IMR-90 (cell line): ENCODE data around the gene SRSF4. TPM values are rescaled to one million over a fixed set of nuclear protein-coding genes. Genes with fewer than 3 reads are reported as not detected.

Source experiments
- ATAC-seq: fragments of 200-7000 bp; cut with Tn5 transposase; 2 replicates; pipeline ENCODE4 v1.9.1; 2020; ENCODE audit warnings: low read depth, mild to moderate bottlenecking, moderate library complexity
- BruUV-seq: library from RNA; stranded (reverse); fragments of 400-500 nt; replicated peaks from 2 replicates; lab custom pipeline; 2021; lab: Mats Ljungman, UMichigan
- CTCF ChIA-PET: fragments of 300-600 bp; formaldehyde crosslinking; extraction: SDS; loops from one replicate; lab custom pipeline; 2021; ENCODE audit warnings: antibody characterized with exemption; lab: Yijun Ruan, JAX
- POLR2A ChIA-PET: fragments of 300-600 bp; sonication (Branson Sonifier 250); formaldehyde crosslinking; loops from one replicate; lab custom pipeline; 2022; ENCODE audit warnings: antibody characterized with exemption; ENCODE audit not compliant: unreplicated experiment; lab: Charles Lee
- DNase-seq: peaks from one replicate; pipeline ENCODE4 v3.0.0; 2013
- H2AFZ ChIP-seq: replicated peaks from 2 replicates; pipeline ENCODE3; 2013; ENCODE audit warnings: low read length, mild to moderate bottlenecking; ENCODE audit not compliant: poor library complexity
- H2AK5ac ChIP-seq: 2 replicates; pipeline ENCODE4 v1.6.1; 2013; ENCODE audit warnings: low read depth, low read length, inconsistent platforms
- H2AK9ac ChIP-seq: replicated peaks from 2 replicates; pipeline ENCODE3; 2013; ENCODE audit warnings: mild to moderate bottlenecking, low read depth, low read length, moderate library complexity; ENCODE audit not compliant: poor library complexity
- H2BK120ac ChIP-seq: 2 replicates; pipeline ENCODE4 v1.6.1; 2013; ENCODE audit warnings: low read depth, low read length, inconsistent platforms
- H2BK15ac ChIP-seq: 3 replicates; pipeline ENCODE4 v1.6.1; 2013; ENCODE audit warnings: low read depth, low read length, inconsistent platforms
- H2BK20ac ChIP-seq: 2 replicates; pipeline ENCODE4 v1.6.1; 2013; ENCODE audit warnings: low read depth, mild to moderate bottlenecking, inconsistent platforms, low read length, moderate library complexity
- H2BK5ac ChIP-seq: 2 replicates; pipeline ENCODE4 v1.6.1; 2013; ENCODE audit warnings: mild to moderate bottlenecking, low read depth, low read length, inconsistent platforms; ENCODE audit not compliant: poor library complexity, severe bottlenecking
- H3K14ac ChIP-seq: replicated peaks from 2 replicates; pipeline ENCODE4 v1.6.1; 2013; ENCODE audit warnings: low read depth, low read length, inconsistent platforms
- H3K18ac ChIP-seq: 2 replicates; pipeline ENCODE4 v1.6.1; 2013; ENCODE audit warnings: low read depth, low read length, control low read depth
- H3K23ac ChIP-seq: 2 replicates; pipeline ENCODE4 v1.6.1; 2013; ENCODE audit warnings: low read depth, low read length, inconsistent platforms
- H3K27ac ChIP-seq: 2 replicates; pipeline ENCODE4 v1.5.1; 2013; ENCODE audit warnings: mild to moderate bottlenecking, control low read depth, low read length; ENCODE audit not compliant: insufficient read depth
- H3K27me3 ChIP-seq: 2 replicates; pipeline ENCODE4 v1.6.1; 2013; ENCODE audit warnings: low read length; ENCODE audit not compliant: control insufficient read depth, insufficient read depth
- H3K36me3 ChIP-seq: 2 replicates; pipeline ENCODE4 v1.6.1; 2013; ENCODE audit warnings: low read length, mixed read lengths; ENCODE audit not compliant: control insufficient read depth, insufficient read depth
- H3K4ac ChIP-seq: 2 replicates; pipeline ENCODE4 v1.6.1; 2013; ENCODE audit warnings: low read depth, low read length, inconsistent platforms
- H3K4me1 ChIP-seq: 2 replicates; pipeline ENCODE4 v1.6.1; 2013; ENCODE audit warnings: low read length, mixed read lengths; ENCODE audit not compliant: control insufficient read depth, insufficient read depth
- H3K4me2 ChIP-seq: 2 replicates; pipeline ENCODE4 v1.6.1; 2013; ENCODE audit warnings: low read depth, mild to moderate bottlenecking, control low read depth, low read length, moderate library complexity
- H3K4me3 ChIP-seq: 2 replicates; pipeline ENCODE4 v1.5.1; 2013; ENCODE audit warnings: low read depth, mild to moderate bottlenecking, control low read depth, low read length, moderate library complexity; ENCODE audit not compliant: insufficient read depth
- H3K56ac ChIP-seq: 2 replicates; pipeline ENCODE4 v1.6.1; 2013; ENCODE audit warnings: low read length, inconsistent platforms; ENCODE audit not compliant: insufficient read depth; ENCODE audit errors: extremely low read depth
- H3K79me1 ChIP-seq, 2 experiments: 2 replicates each; pipeline ENCODE4 v1.6.1; 2013; ENCODE audit warnings: low read length in 2 of 2, inconsistent platforms in 1 of 2, low read depth in 1 of 2
- H3K9ac ChIP-seq: 2 replicates; pipeline ENCODE4 v1.6.1; 2013; ENCODE audit warnings: low read depth, low read length, control low read depth
- H3K9me1 ChIP-seq: 2 replicates; pipeline ENCODE4 v1.6.1; 2013; ENCODE audit warnings: low read length, inconsistent platforms; ENCODE audit not compliant: insufficient read depth
- H3K9me3 ChIP-seq: 2 replicates; pipeline ENCODE4 v1.6.1; 2013; ENCODE audit warnings: low read length; ENCODE audit not compliant: control insufficient read depth, insufficient read depth
- H4K20me1 ChIP-seq: 2 replicates; pipeline ENCODE4 v1.6.1; 2013; ENCODE audit warnings: low read length, inconsistent platforms; ENCODE audit not compliant: insufficient read depth
- H4K5ac ChIP-seq: 2 replicates; pipeline ENCODE4 v1.6.1; 2013; ENCODE audit warnings: mild to moderate bottlenecking, low read depth, low read length, control low read depth
- H4K8ac ChIP-seq, 2 experiments: 2 replicates each; pipeline ENCODE4 v1.6.1; 2013; ENCODE audit warnings: low read depth in 2 of 2, low read length in 2 of 2, control low read depth in 1 of 2, inconsistent platforms in 1 of 2
- H4K91ac ChIP-seq: 2 replicates; pipeline ENCODE4 v1.6.1; 2013; ENCODE audit warnings: low read depth, low read length, inconsistent platforms; ENCODE audit not compliant: insufficient read depth
- BHLHE40 ChIP-seq: fragments of 150-350 bp; IDR thresholded peaks from 2 replicates; pipeline ENCODE4 v1.6.1; 2016; ENCODE audit warnings: mild to moderate bottlenecking, low read depth, low read length
- CHD1 ChIP-seq: IDR thresholded peaks from 2 replicates; pipeline ENCODE4 v1.6.1; 2012; ENCODE audit warnings: low read depth, low read length, improper control_type of control experiment
- FOS ChIP-seq: fragments of 150-350 bp; IDR thresholded peaks from 2 replicates; pipeline ENCODE4 v1.6.1; 2016; ENCODE audit warnings: low read depth, low read length
- MXI1 ChIP-seq: IDR thresholded peaks from 2 replicates; pipeline ENCODE4 v1.6.1; 2012; ENCODE audit warnings: low read depth, mild to moderate bottlenecking, low read length, moderate library complexity, borderline replicate concordance
- NFE2L2 ChIP-seq: fragments of 150-350 bp; IDR thresholded peaks from 2 replicates; pipeline ENCODE4 v1.6.1; 2016; ENCODE audit warnings: low read depth, mild to moderate bottlenecking, low read length
- POLR2A ChIP-seq: IDR thresholded peaks from 2 replicates; pipeline ENCODE4 v1.6.1; 2012; ENCODE audit warnings: mild to moderate bottlenecking, low read depth, low read length
- RAD21 ChIP-seq: IDR thresholded peaks from 2 replicates; pipeline ENCODE4 v1.6.1; 2012; ENCODE audit warnings: low read length, improper control_type of control experiment
- SMC3 ChIP-seq: fragments of 150-350 bp; IDR thresholded peaks from 2 replicates; pipeline ENCODE4 v1.6.1; 2016; ENCODE audit warnings: low read depth, mild to moderate bottlenecking, antibody characterized with exemption, low read length, moderate library complexity
- WGBS, 2 experiments: methylation state at CpG; one replicate each; pipeline versions ENCODE4 v1.1.5 to v1.1.7; 2013; ENCODE audit warnings: missing lambda C conversion rate in 2 of 2; ENCODE audit not compliant: insufficient read length in 1 of 2; ENCODE audit errors: extremely low coverage in 2 of 2; 5-methylcytosine and 5-hydroxymethylcytosine counted together
- dilution Hi-C: fragments of 300-500 bp; cut with HindIII; formaldehyde crosslinking; loops from one replicate; pipeline ENCODE4 v1.14.3; 2018; ENCODE audit warnings: low sequenced_read_pairs; ENCODE audit not compliant: unreplicated experiment
- in situ Hi-C: fragments of 300-500 bp; cut with MboI; formaldehyde crosslinking; loops from 3 replicates; pipeline ENCODE4 v1.14.3; 2019; ENCODE audit warnings: low sequenced_read_pairs, inconsistent platforms, mixed read lengths
- intact Hi-C: fragments of 100-400 bp; cut with micrococcal nuclease; formaldehyde crosslinking; loops from 2 replicates; pipeline ENCODE4 v1.10.0; 2022
- polyA plus RNA-seq, 3 experiments: library from polyadenylated mRNA; depleted of rRNA; stranded (reverse); fragments of >200 nt; gene quantifications; 2 replicates each; pipeline ENCODE4 v1.2.3, GENCODE V29; 2012; ENCODE audit warnings: low replicate concordance in 1 of 3
- total RNA-seq: library from RNA; depleted of rRNA; stranded (reverse); fragments of >200 nt; gene quantifications from 2 replicates; pipeline ENCODE4 v1.2.3, GENCODE V29; 2012
- TF ChIP-seq, protein P1 (sequence below): conservative IDR thresholded peaks from 2 replicates; pipeline ENCODE4 v1.5.1; 2012; ENCODE audit warnings: mild to moderate bottlenecking, low read depth, low read length, improper control_type of control experiment
- TF ChIP-seq, protein P2 (sequence below): fragments of 150-350 bp; IDR thresholded peaks from 2 replicates; pipeline ENCODE4 v1.6.1; 2016; ENCODE audit warnings: low read depth, mild to moderate bottlenecking, low read length, moderate library complexity, borderline replicate concordance
- TF ChIP-seq, protein P3 (sequence below): fragments of 150-350 bp; IDR thresholded peaks from 2 replicates; pipeline ENCODE4 v1.6.1; 2017; ENCODE audit warnings: mild to moderate bottlenecking, antibody characterized with exemption, low read length, low read depth

Gene SRSF4
- total and polyA plus RNA-seq, 2 of the 4 experiments (the other 2 are of a cell fraction): 20.8 to 48.5 TPM

DNA sequence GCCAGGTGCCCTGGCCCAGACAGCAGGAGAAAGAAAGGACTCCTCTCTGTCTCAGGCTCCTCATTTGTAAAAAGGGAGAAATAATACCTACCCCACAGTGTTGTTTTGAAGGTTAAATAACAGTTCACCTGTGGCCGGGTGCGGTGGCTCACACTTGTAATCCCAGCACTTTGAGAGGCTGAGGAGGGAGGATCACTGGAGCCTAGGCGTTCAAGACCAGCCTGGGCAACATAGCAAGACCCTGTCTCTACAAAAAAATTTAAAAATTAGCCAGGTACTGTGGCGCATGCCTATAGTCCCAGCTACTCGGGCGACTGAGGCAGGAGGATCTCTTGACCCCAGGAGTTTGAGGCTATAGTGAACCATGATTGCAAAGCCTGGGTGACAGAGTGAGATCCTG, 55.5 kb downstream of the SRSF4 start:
- Histone ChIP-seq H2BK20ac (no peak overlapping the region), H3K9ac (no peak overlapping the region), H2AFZ (no peak overlapping the region), H3K27ac (no peak overlapping the region), H2AK5ac (no peak overlapping the region), H4K5ac (no peak overlapping the region), H3K36me3 (no peaks in the 10 kb centered on the region), H3K4me1 (peaks cover 11% of the 10 kb centered on the region), H3K23ac (no peak overlapping the region), H3K4me3 (no peak overlapping the region), H2BK5ac (no peak overlapping the region), H3K79me1 (no peaks in the 10 kb centered on the region; a peak in 1 of 4 replicates), H4K20me1 (no peaks in the 10 kb centered on the region), H3K4me2 (no peak overlapping the region), H2AK9ac (no peak overlapping the region), H2BK15ac (no peak overlapping the region), H2BK120ac (no peak overlapping the region), H4K8ac (no peak overlapping the region), H3K56ac (no peak overlapping the region), H3K14ac (no peak overlapping the region), H3K18ac (no peak overlapping the region), H3K27me3 (no peaks in the 10 kb centered on the region), H3K9me1 (no peaks in the 10 kb centered on the region), H4K91ac (no peak overlapping the region), H3K9me3 (no peaks in the 10 kb centered on the region), H3K4ac (no peak overlapping the region)
- ChIA-PET CTCF (interaction anchor here (0.6 kb wide), 1 partner anchor 217 kb away, joined by 3 read pairs; no protein-coding TSS in a partner anchor), POLR2A (no interaction called here)
- TF ChIP-seq POLR2A (no peak), NFE2L2 (no peak), CHD1 (no peak), MXI1 (no peak), RAD21 (no peak), BHLHE40 (no peak), FOS (no peak), SMC3 (no peak)
- TF ChIP-seq, protein P1, sequence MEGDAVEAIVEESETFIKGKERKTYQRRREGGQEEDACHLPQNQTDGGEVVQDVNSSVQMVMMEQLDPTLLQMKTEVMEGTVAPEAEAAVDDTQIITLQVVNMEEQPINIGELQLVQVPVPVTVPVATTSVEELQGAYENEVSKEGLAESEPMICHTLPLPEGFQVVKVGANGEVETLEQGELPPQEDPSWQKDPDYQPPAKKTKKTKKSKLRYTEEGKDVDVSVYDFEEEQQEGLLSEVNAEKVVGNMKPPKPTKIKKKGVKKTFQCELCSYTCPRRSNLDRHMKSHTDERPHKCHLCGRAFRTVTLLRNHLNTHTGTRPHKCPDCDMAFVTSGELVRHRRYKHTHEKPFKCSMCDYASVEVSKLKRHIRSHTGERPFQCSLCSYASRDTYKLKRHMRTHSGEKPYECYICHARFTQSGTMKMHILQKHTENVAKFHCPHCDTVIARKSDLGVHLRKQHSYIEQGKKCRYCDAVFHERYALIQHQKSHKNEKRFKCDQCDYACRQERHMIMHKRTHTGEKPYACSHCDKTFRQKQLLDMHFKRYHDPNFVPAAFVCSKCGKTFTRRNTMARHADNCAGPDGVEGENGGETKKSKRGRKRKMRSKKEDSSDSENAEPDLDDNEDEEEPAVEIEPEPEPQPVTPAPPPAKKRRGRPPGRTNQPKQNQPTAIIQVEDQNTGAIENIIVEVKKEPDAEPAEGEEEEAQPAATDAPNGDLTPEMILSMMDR: no peak
- TF ChIP-seq, protein P2, sequence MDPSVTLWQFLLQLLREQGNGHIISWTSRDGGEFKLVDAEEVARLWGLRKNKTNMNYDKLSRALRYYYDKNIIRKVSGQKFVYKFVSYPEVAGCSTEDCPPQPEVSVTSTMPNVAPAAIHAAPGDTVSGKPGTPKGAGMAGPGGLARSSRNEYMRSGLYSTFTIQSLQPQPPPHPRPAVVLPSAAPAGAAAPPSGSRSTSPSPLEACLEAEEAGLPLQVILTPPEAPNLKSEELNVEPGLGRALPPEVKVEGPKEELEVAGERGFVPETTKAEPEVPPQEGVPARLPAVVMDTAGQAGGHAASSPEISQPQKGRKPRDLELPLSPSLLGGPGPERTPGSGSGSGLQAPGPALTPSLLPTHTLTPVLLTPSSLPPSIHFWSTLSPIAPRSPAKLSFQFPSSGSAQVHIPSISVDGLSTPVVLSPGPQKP: no peak
- TF ChIP-seq, protein P3, sequence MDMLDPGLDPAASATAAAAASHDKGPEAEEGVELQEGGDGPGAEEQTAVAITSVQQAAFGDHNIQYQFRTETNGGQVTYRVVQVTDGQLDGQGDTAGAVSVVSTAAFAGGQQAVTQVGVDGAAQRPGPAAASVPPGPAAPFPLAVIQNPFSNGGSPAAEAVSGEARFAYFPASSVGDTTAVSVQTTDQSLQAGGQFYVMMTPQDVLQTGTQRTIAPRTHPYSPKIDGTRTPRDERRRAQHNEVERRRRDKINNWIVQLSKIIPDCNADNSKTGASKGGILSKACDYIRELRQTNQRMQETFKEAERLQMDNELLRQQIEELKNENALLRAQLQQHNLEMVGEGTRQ: no peak
- ATAC-seq: no peak
- dilution Hi-C loops: no loop called here
- intact Hi-C loops: no loop called here
- no TSS peak for BruUV-seq
- no peak for DNase-seq
- in situ Hi-C loops: no loop called here
- WGBS, 2 experiments: 100% methylated on average over 3 of the region's 6 CpGs; no CpG with 5 or more reads in 1 of the 2 experiments
